GM21390 (cell line): ENCODE results near the gene PLA2G4F.

Experiments used
- ATAC-seq: cut with Tn5 transposase; IDR thresholded peaks from one replicate; pipeline ENCODE4 v1.9.1; 2021; ENCODE audit not compliant: unreplicated experiment

Gene PLA2G4F

GRCh38 chr15:42131826-42132806 is 24.3 kb downstream of the PLA2G4F start:
- no peak for ATAC-seq

GRCh38 chr15:42131006-42131405 is 25.4 kb downstream of the PLA2G4F start:
- ATAC-seq, result no peak

DNA sequence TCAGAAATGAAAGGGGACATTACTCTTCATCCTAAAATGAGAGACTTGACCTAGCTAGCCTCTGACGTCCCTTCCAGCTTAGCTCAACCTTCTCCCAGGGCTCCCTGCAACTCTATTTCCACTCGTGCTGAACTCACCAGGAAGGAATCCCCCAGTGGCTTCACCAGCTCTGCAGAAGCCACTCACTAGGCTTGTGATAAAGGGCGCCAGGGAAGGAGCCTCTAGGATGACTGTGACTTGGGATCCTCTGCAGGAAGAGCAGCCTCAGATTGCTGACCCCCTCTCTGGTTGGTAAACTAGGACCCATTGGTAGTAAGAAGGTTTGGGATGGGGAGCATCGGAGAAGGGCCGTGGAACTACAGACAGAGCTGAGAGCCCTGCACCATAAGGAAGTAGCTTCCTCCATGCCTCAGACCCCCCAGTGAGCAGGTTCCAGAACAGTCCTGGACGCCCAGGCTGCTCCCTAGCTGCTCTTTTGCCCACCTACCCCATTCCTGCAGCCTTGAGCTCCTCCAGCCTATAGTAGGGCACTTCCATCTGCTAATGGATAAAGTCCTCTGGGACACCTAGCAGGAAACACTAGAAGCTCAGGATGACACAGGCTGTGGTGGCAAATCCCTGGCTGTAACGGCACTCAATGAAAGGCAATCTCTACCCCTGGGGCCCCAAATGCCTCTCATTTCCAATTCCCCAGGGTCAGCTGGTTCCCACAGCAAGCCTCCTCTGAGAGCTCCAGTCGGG is 26.0 kb downstream of the PLA2G4F start:
- no peak for ATAC-seq

- no peak for ATAC-seq
Measured at GRCh38 chr15:42129364-42129763, 27.1 kb downstream of the PLA2G4F start.

GRCh38 chr15:42128476-42128875 is 28.0 kb downstream of the PLA2G4F start:
- ATAC-seq, result no peak

GRCh38 chr15:42123546-42123945 is 32.9 kb downstream of the PLA2G4F start:
- ATAC-seq, result no peak

GRCh38 chr15:42121682-42122081 is 34.8 kb downstream of the PLA2G4F start:
- ATAC-seq, result no peak

GRCh38 chr15:42121021-42121420 is 35.4 kb downstream of the PLA2G4F start:
- ATAC-seq, result no peak

DNA sequence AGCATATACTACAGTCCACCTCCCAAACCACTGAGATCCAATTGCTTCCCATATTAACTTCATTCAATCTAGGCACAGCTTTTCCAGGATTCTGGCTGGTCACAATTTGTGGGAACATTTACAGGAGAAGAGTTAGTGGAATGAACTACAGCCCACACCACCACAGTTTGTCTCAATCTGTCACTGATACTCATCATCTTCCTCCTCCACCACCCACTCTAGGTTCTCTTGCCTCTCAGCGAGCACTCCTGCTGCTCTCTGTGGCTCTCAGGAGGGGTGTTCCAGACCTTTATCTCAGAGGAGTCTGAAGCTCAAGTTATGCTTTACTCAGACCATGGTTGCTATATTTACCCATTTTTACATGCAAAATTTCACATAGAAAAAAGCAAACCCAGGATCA is 36.2 kb downstream of the PLA2G4F start:
- ATAC-seq, result no peak

DNA sequence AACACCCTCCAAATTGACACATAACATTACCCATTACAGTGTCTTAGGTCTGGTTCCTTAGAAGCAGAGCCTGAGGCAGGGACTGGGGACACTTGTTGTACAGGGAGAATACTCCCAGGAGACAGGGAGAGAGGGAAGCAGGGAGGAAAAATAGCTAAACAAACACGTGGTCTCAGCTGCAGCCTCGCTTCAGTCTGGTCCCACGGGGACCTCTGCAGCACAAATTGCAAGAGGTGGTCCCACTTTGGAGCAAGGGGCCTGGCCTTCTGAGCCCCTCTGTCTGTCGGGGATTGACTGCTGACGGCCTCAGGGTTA is 37.0 kb downstream of the PLA2G4F start:
- no peak for ATAC-seq

- no peak for ATAC-seq
Measured at GRCh38 chr15:42118650-42119445, 37.6 kb downstream of the PLA2G4F start.

- ATAC-seq, result no peak
Measured at GRCh38 chr15:42111924-42112323, 44.5 kb downstream of the PLA2G4F start.

DNA sequence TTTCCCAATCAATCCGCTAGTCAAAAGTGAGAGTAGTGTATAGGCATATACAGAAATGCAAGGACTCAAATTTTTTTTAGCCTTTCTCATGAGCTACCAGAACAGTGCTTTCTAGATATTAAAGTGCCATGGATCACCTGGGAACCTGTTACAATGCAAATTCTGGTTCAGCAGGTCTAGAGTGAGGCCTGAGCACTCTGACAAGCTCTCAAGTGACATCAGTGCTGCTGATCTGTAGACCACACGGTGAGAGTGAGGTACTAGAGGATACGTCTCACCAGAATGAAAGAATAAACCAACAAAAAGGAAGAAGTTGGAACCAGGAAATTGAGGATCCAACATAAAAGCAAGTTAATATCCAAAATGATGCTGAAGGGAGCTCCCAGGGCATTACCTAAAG is 46.1 kb downstream of the PLA2G4F start:
- ATAC-seq, result no peak

DNA sequence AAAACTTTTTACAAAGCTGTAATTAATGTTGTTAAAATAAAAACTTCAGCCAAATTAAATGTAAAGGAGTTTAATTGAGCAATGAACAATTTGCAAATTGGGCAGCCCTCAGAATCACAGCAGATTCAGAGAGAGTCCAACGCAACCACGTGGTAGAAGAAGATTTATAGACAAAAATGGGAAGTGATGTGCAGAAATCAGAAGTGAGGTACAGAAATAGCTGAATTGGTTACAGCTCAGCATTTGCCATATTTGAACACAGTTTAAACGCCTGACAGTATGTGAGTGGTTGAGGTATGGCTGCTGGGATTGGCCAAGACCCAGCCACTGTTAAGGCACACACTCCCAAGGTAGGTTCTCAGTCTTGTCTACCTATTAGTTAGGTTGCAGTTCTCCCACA is 47.6 kb downstream of the PLA2G4F start:
- ATAC-seq, result no peak

GRCh38 chr15:42108189-42108588 is 48.2 kb downstream of the PLA2G4F start:
- no peak for ATAC-seq

GRCh38 chr15:42107473-42107872 is 49.0 kb downstream of the PLA2G4F start:
- ATAC-seq, result no peak

GRCh38 chr15:42106288-42106687 is 50.1 kb downstream of the PLA2G4F start:
- ATAC-seq, result no peak

DNA sequence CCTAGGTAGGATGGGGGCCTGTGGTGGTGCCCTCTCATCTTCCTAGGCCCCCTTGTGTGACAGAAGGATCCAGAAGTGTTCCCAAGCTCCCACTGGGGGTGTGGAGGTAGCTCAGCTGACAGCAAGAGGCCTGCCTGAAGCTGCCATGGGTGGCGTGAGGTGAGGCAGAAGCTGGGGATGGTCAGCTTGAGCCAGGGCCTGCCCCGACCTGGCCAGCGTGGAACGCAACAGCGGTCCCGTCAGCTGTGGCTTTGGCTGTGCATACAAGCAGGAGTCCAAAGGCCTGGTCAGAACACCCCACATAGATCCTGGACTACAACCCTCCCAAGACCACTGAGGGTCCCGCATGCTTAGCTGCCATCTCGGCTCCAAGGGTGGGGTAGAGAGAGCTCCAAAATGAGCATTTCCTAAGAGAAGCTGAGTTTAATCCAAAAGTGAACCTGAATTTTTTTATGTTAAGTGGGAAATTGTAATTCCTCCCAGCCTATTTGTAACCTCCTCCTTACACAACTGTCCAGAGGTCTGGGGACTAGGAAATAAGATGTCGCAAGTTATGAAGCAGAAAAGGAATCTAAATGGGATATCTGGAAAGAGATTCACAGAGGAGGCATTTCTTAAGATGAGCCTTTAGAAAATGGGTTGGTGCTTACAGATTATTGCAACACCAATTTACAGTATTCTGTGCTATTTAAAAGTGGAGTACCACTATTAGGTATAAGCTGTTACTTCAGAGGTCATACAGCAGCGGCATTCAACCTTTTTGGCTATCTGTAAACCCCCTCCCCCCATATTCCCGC is 52.1 kb downstream of the PLA2G4F start:
- no peak for ATAC-seq

DNA sequence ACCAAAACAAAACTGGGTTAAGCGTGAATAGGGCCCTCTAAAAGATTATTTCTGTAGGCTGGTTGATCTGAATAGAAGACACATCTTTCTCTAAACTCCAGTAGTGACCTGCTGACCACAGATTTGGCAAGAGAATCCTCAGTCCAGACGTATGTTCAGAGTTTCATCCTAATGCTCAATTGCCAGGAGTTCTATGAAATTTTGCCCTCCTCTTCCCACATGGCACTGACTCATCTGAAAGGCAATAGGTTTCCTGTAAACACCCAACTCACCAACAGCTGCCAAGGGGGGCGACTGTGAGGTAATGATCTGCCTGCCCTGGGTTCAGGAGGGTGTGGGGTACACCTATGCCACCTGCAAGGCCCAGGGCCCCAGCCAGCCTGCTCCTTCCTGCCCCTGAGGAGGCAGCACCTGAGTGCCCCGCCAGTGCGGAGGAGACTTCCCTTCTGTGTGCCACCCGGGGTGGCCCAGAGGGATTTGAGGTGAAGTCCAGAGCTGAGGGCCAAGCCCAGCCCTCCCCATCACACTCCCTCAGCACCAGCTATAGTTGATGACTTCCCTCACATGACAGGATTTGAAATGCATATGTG is 53.7 kb downstream of the PLA2G4F start:
- no peak for ATAC-seq

DNA sequence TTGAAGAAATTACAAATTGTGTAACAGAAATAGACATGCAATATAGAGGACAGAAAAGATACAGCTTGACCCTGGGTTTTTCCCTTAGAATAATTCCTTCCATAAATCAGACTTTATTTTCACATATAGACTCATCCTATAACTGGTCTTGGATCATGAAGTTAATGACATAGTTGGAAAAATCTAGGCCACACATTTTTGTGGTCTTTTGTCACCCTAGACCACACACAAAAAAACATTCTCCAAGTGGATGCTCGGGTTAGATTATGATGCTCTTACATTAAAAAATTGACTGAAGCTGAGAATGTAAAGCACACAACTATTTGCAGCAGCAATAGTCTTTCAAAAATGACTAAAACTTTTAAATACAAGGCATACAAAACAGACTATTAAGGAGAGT is 54.6 kb downstream of the PLA2G4F start:
- ATAC-seq, result no peak
